T-helper 22 cell (primary cell): ENCODE results near the gene CLBA1.
"Not testable (repeated sequence)": the region's sequence is repeated elsewhere in the genome, so short reads cannot be mapped to it uniquely, and the experiment has no call there.

Experiments used
- DNase-seq: peaks from one replicate; pipeline ENCODE4 v3.0.0-alpha.2; 2020; ENCODE audit warnings: low read depth

Gene CLBA1

DNA sequence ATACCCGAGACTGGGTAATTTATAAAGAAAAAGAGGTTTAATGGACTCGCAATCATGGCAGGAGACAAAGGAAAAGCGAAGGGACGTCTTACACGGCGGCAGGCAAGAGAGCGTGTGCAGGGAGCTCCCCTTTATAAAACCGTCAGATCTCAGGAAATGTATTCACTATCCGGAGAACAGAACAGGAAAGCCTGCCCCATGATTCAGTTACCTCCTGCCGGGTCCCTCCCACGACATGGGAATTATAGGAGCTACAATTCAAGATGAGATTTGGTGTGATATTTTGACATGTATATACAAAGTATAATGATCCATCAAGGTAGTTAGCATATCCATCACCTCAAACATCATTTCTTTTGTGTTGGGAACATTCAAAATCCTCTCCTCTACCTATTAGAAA, 37.6 kb downstream of the CLBA1 start:
- no peak for DNase-seq

DNA sequence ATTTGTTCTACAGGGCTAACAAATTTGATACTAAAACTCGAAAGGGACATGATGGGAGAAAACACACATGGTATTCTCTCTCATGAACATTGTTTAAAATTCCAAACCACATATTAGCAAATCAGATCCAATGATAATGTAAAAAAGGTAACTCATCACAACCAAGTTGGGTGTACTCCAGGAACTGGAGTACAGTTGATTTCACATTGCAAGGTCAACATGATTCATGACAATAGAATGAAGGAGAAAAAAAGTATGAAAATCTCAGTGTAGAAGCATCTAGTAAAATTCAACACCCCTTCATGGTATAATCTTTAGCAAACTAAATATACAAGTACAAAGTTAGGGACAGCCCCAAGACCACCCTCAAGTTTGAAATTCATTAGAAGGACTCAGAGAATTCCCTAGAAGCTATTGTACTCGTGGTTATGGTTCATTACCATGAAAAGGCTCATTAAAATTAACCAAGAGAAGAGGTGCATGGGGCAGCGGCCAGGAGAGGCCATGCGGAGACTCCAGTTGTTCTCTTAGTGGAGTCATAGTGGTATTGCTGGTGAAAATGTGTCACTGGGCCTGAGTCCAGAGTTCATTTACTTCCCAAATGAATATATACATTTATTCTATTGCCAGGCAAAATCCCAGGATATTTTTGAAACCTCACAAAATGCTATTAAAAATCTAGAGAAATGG, 38.3 kb downstream of the CLBA1 start:
- DNase-seq, result no peak

- no peak for DNase-seq
Observed at GRCh38 chr14:105025429-105025828, 39.8 kb downstream of the CLBA1 start.

GRCh38 chr14:105026033-105026785, 40.6 kb downstream of the CLBA1 start:
- no peak for DNase-seq

GRCh38 chr14:105026802-105027563, 41.4 kb downstream of the CLBA1 start:
- DNase-seq, result no peak

GRCh38 chr14:105027718-105028117, 42.1 kb downstream of the CLBA1 start:
- DNase-seq, result not testable (repeated sequence)

- no peak for DNase-seq
Observed at GRCh38 chr14:105028251-105028927, 42.8 kb downstream of the CLBA1 start.

DNA sequence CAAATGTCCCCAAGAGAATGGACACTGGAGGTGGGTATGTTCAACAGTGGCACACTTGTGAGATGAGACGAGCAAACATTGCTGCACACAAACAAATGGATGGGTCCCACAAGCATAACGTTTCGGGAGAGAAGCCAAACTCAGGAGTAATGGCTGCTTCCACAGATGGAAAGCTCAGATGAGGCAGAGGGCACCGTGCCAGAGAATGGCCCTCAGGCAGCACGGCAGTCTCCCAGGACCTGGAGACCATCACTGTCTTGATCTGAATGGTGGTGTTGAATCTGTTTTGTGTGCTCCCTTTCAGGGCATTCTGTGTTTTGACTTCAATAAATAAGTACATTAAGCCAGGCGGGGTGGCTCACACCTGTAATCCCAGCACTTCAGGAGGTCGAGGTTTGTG, 43.8 kb downstream of the CLBA1 start:
- DNase-seq, result no peak

GRCh38 chr14:105030194-105030593, 44.6 kb downstream of the CLBA1 start:
- no peak for DNase-seq

DNA sequence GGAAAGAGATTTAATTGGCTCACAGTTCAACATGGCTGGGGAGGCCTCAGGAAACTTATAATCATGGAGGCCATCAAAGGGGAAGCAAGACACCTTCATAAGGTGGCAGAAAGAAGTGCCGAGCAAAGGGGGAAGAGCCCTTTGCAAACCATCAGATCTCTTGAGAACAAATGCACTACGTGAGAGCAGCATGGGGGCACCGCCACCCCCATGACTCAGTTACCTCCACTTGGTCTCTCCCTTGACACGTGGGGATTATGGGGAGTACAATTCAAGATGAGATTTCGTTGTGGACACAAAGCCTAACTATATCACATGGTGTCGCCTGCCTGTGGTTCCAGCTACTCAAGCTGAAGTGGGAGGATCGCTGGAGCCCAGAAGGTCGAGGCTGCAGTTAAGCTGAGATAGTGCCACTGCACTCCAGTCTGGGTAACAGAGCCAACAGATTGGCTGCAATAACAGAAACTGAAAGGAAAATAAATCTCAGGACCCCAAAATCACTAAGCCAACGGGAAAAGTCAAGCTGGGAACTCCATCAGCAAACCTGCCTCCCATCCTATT, 45.3 kb downstream of the CLBA1 start:
- no peak for DNase-seq

- not testable (repeated sequence) for DNase-seq
Observed at GRCh38 chr14:105032451-105032901, 46.9 kb downstream of the CLBA1 start.

DNA sequence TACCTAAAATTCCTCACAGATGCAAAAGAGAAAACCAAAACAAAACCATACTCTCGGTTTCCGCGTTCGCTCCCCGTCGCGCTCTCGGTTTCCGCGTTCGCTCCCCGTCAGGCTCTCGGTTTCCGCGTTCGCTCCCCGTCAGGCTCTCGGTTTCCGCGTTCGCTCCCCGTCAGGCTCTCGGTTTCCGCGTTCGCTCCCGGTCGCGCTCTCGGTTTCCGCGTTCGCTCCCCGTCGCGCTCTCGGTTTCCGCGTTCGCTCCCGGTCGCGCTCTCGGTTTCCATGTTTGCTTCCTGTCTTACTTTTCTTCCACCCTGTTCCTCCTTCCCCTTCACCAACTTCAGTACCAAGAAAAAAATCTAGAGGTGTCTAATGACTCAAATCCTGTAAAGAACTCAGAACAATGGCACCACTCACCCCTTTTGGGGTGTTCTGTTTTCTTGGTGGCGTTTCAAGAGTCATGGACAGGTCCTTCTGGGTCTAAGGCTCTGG, 47.9 kb downstream of the CLBA1 start:
- not testable (repeated sequence) for DNase-seq

- no peak for DNase-seq
Observed at GRCh38 chr14:105034315-105035039, 48.9 kb downstream of the CLBA1 start.

DNA sequence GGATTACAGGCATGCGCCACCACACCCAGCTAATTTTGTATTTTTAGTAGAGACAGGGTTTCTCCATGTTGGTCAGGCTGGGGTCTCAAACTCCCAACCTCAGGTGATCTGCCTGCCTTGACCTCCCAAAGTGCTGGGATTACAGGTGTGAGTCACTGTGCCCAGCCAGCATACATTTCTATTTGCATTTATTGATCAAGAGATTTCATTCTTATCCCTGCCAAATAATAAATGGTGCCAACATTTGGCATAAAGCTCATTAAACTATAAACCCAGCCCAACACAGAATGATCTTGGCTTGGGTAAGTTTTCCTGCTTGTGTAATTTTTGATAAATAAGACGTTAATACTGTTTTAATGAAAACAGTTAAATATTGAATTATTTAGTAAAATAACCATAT, 50.0 kb downstream of the CLBA1 start:
- not testable (repeated sequence) for DNase-seq

- DNase-seq, result no peak
Observed at GRCh38 chr14:105039458-105040205, 54.0 kb downstream of the CLBA1 start.

DNA sequence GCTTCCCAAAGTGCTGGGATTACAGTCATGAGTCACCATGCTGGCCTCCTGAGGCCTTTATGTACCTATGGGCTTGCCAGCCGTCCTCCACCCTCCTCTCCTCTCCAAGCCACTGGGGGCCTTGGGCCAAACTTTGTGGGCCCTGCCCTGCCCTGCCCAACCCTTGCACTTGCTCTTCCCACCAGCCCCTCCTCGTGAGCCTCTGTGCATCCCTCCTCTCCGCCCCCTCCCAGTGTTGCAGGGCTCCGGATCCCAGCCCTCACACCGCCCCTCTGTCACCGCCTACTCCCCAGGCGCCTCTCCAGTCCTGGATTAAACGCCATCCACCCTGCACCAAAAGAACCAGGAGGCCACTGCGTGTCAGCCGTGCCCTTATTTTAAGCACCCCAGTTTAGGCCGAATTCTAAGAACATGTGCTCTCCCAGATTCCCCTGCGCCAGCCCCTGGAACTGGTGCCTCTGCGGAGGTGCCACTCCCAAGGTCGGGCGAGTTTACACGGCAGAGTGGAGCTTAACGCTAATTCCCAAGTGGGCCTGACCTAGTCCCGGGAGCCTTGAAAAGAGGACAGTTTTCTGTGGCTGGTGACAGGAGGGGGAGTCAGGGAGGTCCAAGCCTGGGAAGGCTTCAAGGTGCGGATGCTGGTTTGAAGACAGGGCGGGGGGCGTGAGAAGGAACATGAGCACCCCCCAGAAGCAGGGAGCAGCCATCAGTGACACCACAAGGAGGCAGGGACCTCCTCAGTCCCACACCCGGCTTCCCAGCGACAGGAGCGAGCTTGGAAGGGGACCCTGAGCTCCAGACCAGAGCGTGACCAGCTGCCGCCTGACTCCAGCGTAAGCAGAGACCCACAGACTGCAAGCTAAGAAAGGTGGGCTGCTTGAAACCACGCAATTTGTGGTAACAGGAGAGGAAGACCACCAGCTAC, 56.5 kb downstream of the CLBA1 start:
- no peak for DNase-seq

GRCh38 chr14:105042813-105043212, 57.2 kb downstream of the CLBA1 start:
- no peak for DNase-seq

GRCh38 chr14:105043641-105044040, 58.1 kb downstream of the CLBA1 start:
- no peak for DNase-seq
